SK-N-SH treated with all-trans-retinoic acid at 6 μM for 48 hours (cell line): Measurements from ENCODE around the gene ZBTB11.
"Not testable (repeated sequence)": the region's sequence is repeated elsewhere in the genome, so short reads cannot be mapped to it uniquely, and the experiment has no call there.

ENCODE experiments used
- ATAC-seq: fragments of 200-7000 bp; cut with Tn5 transposase; 3 replicates; pipeline ENCODE4 v1.9.1; 2020; ENCODE audit warnings: mild to moderate bottlenecking, moderate library complexity
- ARNTL ChIP-seq: fragments of 450-650 bp; formaldehyde crosslinking; IDR thresholded peaks from 2 replicates; pipeline ENCODE4 v1.5.0; 2020; ENCODE audit warnings: low read depth, mild to moderate bottlenecking, moderate library complexity, borderline replicate concordance
- BACH2 ChIP-seq: fragments of 250-450 bp; sonication (Bioruptor Pico); IDR thresholded peaks from 2 replicates; pipeline ENCODE4 v1.9.0; 2021; ENCODE audit warnings: mild to moderate bottlenecking, borderline replicate concordance
- CREB5 ChIP-seq: fragments of 250-450 bp; sonication (Bioruptor Pico); IDR thresholded peaks from 2 replicates; pipeline ENCODE4 v1.5.1; 2020; ENCODE audit warnings: low read depth, mild to moderate bottlenecking, moderate library complexity
- ESRRG ChIP-seq: fragments of 250-450 bp; sonication (Bioruptor Pico); IDR thresholded peaks from 2 replicates; pipeline ENCODE4 v1.6.1; 2021; ENCODE audit warnings: mild to moderate bottlenecking
- GLIS3 ChIP-seq: fragments of 250-450 bp; sonication (Bioruptor Pico); IDR thresholded peaks from 2 replicates; pipeline ENCODE4 v1.5.0; 2020; ENCODE audit warnings: mild to moderate bottlenecking, moderate library complexity
- ISL1 ChIP-seq: fragments of 250-450 bp; sonication (Bioruptor Pico); IDR thresholded peaks from 2 replicates; pipeline ENCODE4 v2.1.2; 2022; ENCODE audit warnings: mild to moderate bottlenecking, moderate library complexity
- OSR1 ChIP-seq: fragments of 250-450 bp; sonication (Bioruptor Pico); IDR thresholded peaks from 2 replicates; pipeline ENCODE4 v1.8.0; 2022; ENCODE audit warnings: moderate library complexity, mild to moderate bottlenecking, inconsistent platforms
- PATZ1 ChIP-seq: fragments of 250-450 bp; sonication (Bioruptor Pico); IDR thresholded peaks from 2 replicates; pipeline ENCODE4 v1.8.0; 2020; ENCODE audit warnings: mild to moderate bottlenecking, moderate library complexity, borderline replicate concordance
- POU6F1 ChIP-seq: fragments of 250-450 bp; sonication (Bioruptor Pico); IDR thresholded peaks from 2 replicates; pipeline ENCODE4 v1.8.0; 2021; ENCODE audit warnings: low read depth, mild to moderate bottlenecking, moderate library complexity, borderline replicate concordance
- PPARA ChIP-seq: fragments of 250-450 bp; sonication (Bioruptor Pico); IDR thresholded peaks from 2 replicates; pipeline ENCODE4 v1.5.0; 2020; ENCODE audit warnings: mild to moderate bottlenecking, borderline replicate concordance
- RARB ChIP-seq: fragments of 250-450 bp; sonication (Bioruptor Pico); IDR thresholded peaks from 2 replicates; pipeline ENCODE4 v1.8.0; 2021; ENCODE audit warnings: mild to moderate bottlenecking, moderate library complexity
- SNAI2 ChIP-seq: fragments of 250-450 bp; sonication (Bioruptor Pico); IDR thresholded peaks from 2 replicates; pipeline ENCODE4 v1.5.0; 2020; ENCODE audit warnings: mild to moderate bottlenecking, moderate library complexity
- TOX ChIP-seq: fragments of 250-450 bp; sonication (Bioruptor Pico); IDR thresholded peaks from 2 replicates; pipeline ENCODE4 v1.8.0; 2021; ENCODE audit warnings: mild to moderate bottlenecking, moderate library complexity, borderline replicate concordance
- TSHZ2 ChIP-seq: fragments of 250-450 bp; sonication (Bioruptor Pico); IDR thresholded peaks from 2 replicates; pipeline ENCODE4 v1.5.0; 2020; ENCODE audit warnings: mild to moderate bottlenecking, moderate library complexity
- ZC3H10 ChIP-seq: fragments of 250-450 bp; sonication (Bioruptor Pico); IDR thresholded peaks from 2 replicates; pipeline ENCODE4 v1.5.1; 2021; ENCODE audit warnings: mild to moderate bottlenecking, moderate library complexity
- ZFP3 ChIP-seq: fragments of 250-450 bp; sonication (Bioruptor Pico); IDR thresholded peaks from 2 replicates; pipeline ENCODE4 v1.5.0; 2020; ENCODE audit warnings: mild to moderate bottlenecking, moderate library complexity
- ZFP30 ChIP-seq: fragments of 450-650 bp; formaldehyde crosslinking; IDR thresholded peaks from 2 replicates; pipeline ENCODE4 v1.5.0; 2022; ENCODE audit warnings: mild to moderate bottlenecking, moderate library complexity
- ZNF565 ChIP-seq: fragments of 450-650 bp; formaldehyde crosslinking; conservative IDR thresholded peaks from 2 replicates; pipeline ENCODE4 v1.5.0; 2020; ENCODE audit warnings: low read depth, mild to moderate bottlenecking, moderate library complexity
- ZNF8 ChIP-seq: fragments of 450-650 bp; formaldehyde crosslinking; IDR thresholded peaks from 2 replicates; pipeline ENCODE4 v1.5.0; 2020; ENCODE audit warnings: mild to moderate bottlenecking, moderate library complexity

ZBTB11 gene

GRCh38 chr3:101611023-101611422 lies 65.9 kb downstream of the ZBTB11 start:
- no peak for TF ChIP-seq ISL1 (CRISPR knock-in tag)
- no peak for TF ChIP-seq ZNF8 (CRISPR knock-in tag)
- no peak for TF ChIP-seq TSHZ2 (CRISPR knock-in tag)
- TF ChIP-seq PATZ1 (CRISPR knock-in tag), result no peak
- no peak for TF ChIP-seq ZNF565 (CRISPR knock-in tag)
- no peak for ATAC-seq

- ATAC-seq, result not testable (repeated sequence)
Measured at GRCh38 chr3:101605398-101605797, 71.5 kb downstream of the ZBTB11 start.

- ATAC-seq, result no peak
- TF ChIP-seq GLIS3 (CRISPR knock-in tag), result no peak
- no peak for TF ChIP-seq PPARA (CRISPR knock-in tag)
- TF ChIP-seq ARNTL (CRISPR knock-in tag), result no peak
- TF ChIP-seq ZNF8 (CRISPR knock-in tag), result no peak
- no peak for TF ChIP-seq POU6F1 (CRISPR knock-in tag)
- TF ChIP-seq BACH2 (CRISPR knock-in tag), result no peak
- no peak for TF ChIP-seq PATZ1 (CRISPR knock-in tag)
- no peak for TF ChIP-seq ESRRG
- no peak for TF ChIP-seq OSR1 (CRISPR knock-in tag)
- TF ChIP-seq CREB5 (CRISPR knock-in tag), result no peak
- TF ChIP-seq ZFP30, result no peak
- no peak for TF ChIP-seq TSHZ2 (CRISPR knock-in tag)
- no peak for TF ChIP-seq TOX (CRISPR knock-in tag)
- no peak for TF ChIP-seq ZNF565 (CRISPR knock-in tag)
- no peak for TF ChIP-seq RARB (CRISPR knock-in tag)
- no peak for TF ChIP-seq ZC3H10 (CRISPR knock-in tag)
- TF ChIP-seq ISL1 (CRISPR knock-in tag), result no peak
- no peak for TF ChIP-seq SNAI2 (CRISPR knock-in tag)
- TF ChIP-seq ZFP3 (CRISPR knock-in tag), result no peak
Measured at GRCh38 chr3:101603184-101603583, 73.7 kb downstream of the ZBTB11 start.
